D341Med (cell line): ENCODE results near the gene PNLDC1.
A peak's percentile ranks its signal among the peaks of the same experiment; 100 is the strongest.
"Not testable (repeated sequence)": the region's sequence is repeated elsewhere in the genome, so short reads cannot be mapped to it uniquely, and the experiment has no call there.

Experiments
- DNase-seq: peaks from one replicate; pipeline ENCODE4 v3.0.0; 2012; ENCODE audit warnings: low spot score

The PNLDC1 gene

DNA sequence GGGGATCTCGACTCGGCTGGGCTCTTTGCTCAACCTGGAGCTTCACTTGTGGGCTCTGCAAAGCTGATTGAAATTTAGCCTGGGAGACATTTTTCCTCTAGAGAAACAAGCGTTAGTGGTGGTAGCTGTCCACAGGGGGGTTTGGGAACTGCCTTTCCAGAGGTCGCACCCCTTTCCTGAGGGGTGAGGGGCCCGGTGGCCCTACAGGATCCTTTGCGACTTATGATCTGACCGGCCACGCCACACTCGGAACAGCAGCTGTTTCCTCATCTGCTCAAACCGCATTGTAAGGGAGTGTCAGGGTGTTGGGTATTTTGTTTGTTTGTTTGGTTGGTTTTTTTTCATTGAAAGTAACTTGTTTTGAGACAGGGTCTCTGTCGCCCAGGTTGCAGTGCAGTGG, 21.0 kb downstream of the PNLDC1 start:
- DNase-seq = no peak

DNA sequence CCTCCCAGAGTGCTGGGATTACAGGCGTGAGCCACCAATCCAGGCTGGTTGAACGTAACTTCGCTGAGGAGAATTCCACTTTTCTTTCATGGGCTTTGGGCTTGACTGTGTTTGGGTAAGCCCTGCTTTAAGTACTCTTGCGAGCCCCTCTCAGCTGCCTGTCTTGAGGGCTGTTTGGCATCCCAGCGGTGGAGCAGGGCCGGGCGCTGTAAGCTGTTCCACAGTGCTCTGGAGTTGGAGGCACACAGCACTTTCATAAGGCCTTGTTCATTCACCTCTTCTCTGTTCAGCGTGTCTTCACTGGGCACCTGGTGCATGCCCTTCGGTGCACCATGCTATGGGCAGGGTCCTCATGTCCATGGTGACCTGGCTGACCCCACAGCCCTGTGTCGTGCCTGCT, 21.6 kb downstream of the PNLDC1 start:
- no peak for DNase-seq

DNA sequence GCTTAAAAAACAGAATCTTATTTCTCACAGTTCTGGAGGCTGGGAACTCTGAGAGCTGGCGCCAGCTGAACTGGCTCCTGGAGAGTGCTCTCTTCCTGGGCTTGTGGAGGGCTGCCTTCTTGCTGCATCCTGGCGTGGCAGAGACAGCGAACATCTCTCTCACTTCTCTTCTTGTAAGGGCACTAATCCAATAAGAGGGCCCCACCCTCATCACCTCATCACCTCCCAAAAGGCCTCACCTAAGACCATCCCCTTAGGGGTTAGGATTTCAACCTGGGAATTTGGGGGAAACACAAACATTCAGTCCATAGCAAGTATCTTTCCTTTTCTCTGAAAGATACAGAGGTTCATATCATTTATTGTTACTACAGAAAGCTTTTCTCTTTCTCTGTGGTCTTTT, 23.9 kb downstream of the PNLDC1 start:
- DNase-seq = no peak

DNA sequence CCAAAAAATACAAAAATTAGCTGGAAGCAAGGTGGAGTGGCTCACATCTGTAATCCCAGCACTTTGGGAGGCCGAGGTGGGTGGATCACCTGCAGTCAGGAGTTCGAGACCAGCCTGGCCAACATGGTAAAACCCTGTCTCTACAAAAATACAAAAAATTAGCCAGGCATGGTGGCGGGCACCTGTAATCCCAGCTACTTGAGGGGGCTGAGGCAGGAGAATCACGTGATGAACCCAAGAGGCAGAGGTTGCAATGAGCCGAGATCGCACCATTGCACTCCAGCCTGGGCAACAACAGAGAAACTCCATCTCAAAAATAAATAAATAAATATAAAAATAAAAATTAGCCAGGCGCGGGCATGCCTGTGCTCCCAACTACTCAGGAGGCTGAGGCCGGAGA, 24.6 kb downstream of the PNLDC1 start:
- DNase-seq = not testable (repeated sequence)

DNA sequence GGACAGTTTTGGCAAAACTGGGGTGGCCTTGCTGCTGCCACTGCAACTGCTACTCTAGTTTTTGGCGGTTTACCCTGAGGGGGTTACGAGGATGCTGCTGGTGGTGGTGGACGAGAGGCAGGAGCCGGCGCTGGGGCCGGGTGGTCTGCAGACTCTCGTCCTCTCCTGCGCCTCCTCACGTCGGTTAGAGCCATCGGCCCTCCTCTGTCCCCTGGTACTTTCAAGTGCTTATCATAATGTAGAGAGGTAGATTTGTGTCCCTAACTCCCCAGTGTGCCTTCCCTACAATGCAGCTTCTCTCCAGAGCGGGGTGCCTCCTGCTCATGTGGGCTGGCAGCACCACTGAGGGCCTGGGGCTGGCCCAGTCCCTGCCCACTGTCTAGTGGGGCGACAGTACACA, 25.9 kb downstream of the PNLDC1 start:
- no peak for DNase-seq

DNA sequence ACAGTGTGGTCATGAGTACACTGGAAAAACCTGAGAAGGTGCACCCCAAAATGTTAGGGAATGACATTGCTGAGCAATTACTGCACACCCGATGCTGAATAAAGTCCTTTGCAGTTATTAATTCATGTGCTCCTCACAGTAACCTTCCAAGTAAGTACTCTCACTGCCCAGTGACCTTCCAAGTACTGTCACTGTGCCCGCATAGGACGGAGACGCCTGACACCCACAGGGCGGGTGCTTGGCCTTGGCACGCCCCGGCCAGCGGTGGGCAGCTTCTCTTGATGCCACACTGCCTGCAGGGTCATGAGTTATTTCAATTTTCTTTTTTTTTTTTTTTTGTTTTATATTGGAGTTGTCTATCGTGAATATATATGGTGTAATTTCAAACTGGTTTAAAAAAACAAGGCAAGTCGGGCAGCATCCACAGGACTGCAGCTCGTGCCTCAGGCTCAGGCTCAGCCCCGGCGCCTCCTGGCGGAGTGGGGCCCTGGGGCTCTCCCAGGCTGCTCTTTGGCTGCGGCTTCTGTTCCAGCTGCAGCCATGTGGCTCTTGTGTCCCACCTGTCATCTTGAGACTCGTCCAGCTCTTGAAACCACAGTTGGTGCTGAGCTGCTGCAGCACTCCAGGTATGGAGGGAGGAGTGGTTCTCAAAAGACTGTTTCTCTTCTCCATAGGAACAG, 27.0 kb downstream of the PNLDC1 start:
- no peak for DNase-seq

DNA sequence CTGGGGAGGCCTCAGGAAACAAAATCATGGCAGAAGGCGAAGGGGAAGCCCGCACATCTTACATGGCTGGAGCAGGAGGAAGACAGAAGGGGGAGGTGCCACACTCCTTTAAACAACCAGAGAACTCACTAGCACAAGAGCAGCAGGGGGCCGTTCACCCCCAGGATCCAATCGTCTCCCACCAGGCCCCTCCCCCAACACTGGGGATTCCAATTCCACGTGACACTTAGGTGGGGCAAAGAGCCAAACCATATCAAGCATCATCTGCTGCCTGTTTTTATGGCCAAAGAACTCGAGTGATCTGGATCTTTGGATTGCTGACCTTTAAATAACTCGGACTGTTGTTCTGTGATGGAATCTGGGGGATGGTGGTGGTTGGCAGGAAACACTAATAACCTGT, 28.0 kb downstream of the PNLDC1 start:
- DNase-seq = no peak

DNA sequence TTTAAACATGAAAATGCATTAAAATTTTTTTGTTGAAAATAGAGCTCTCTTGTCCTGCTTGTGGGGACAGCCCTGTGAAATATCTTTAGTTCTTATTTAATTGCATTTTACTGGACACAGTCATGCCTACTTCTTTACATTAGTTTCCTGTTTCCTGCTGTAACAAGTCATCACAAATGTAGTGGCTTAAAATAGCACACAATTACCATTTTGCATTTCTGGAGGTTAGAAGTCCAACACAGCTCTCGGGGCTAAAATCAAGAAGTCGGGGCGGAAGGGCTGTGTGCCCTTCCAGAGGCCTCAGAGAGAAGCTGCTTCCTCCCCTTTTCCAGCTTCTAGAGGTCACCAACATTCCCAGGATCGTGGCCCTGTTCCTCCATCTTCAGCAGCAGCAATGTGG, 29.4 kb downstream of the PNLDC1 start:
- no peak for DNase-seq

DNA sequence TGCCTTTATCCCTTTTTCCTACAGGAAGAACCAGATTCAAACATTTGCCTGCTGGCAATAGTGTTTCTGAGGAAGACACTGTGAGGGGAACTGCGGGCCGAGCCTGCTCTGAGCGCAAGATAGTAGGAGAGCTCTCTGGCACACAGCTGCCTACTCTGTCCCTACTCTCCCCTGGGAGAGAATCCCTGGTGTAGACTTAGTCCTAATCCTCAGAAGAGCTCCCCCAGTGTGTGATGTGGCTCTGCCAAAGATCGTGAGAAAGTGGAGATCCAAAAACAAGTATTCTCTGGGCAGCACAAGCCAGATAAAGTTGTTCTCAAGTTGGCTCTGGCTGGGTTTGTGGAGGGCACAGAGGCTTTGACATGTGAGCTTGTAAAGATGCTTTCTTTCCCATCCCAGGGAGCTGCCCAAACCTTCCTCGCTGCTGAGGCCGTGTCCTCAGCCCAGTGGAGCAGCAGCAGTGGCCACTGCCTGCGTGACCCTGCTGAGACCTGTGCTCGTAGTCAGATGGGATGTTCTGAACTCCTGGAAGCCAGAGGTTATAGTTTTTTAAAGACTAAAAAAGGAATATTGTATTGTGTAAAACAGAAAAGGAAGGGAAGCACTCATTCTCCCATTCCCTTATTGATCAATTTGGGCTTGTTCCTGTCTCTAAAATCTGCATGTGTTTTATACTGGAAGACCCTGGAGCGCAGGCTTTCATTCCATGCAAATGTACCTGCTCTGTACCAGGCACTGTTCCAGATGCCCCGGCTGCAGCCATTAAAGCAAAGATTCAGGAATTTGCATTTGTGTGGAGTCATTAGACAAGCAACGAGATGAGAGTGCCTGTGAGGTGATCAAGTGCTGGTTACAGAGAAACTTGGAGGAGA, 30.7 kb downstream of the PNLDC1 start:
- peak; percentile 76 for DNase-seq

DNA sequence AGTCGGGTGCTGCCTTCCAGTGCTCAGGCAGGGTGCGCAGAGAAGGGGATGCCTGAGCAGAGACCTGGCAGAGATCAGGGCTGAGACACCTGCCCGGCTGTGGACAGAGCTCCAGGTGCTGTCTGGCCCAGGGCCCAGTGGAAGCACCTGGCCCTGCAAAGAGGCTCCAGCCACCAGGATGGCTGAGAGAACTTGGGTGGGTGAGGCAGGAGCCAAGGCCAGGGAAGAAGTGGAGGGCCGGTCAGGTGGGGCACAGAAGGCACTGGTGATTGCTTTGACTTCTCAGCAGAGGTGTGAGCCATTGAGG, 31.2 kb downstream of the PNLDC1 start:
- no peak for DNase-seq

DNA sequence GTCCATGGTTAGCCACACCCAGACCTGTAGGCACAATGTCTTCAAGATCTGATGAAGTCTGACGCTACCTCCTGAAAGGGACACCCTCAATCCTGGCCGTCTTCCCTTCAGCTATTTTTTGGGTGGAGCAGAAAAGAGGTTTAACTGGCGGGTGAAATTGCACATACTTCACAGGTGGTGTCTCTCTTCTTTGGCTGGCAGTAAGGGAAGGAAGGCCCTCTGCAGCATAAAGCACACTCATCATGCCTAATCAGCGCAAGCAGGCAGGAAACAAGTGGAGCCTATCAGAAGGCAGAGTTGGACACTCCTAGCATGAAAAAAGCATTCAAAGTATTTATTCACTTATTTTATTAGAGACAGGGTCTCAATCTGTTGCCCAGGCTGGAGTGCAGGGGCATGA, 32.9 kb downstream of the PNLDC1 start:
- DNase-seq = no peak

DNA sequence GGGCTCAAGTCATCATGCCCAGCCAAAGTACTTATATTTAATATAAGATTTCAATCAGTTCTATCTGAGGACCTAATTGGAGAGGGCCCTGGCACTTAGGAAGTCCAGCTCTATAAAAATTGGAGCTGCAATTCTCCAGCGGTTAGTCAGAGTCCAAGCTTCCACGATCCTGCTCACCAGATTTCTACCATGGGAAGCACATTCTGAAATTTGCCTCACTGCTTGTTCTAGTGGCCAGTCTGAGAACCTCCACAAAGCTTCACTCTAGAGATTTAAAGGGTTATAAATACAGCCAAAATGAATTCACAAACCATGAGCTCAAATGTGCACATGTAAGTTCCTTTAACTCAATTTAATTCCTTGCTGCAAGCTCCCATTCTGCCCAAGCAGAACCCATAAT, 33.5 kb downstream of the PNLDC1 start:
- no peak for DNase-seq

DNA sequence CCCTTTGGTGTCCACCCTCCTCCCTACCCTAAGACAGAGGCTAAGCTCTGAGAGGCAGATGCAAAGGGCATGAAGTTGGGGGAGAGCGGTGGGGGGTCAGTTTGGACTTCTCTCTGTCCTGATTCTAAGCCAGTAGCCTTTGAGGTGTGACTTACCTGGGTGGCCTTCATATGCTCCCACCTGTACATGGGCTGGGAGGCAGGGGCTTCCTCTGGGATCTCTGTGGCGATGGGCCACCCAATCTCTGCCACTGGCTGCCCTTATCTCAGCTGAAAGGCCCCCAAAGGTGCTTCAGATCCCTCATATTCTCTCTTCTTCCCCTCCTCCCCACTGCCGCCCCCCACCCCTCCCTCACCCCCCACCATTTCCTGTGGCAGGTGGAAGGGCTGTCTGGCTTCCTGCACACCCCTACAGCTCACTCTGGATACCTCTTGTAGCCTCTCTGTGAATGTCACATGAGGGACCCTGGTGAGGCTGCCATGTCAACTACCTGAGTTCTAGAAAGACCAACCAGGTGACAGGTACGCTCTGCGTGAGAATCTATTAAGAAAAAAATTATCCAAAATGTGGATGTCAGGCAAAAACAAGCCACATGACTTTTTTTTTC, 34.0 kb downstream of the PNLDC1 start:
- no peak for DNase-seq

DNA sequence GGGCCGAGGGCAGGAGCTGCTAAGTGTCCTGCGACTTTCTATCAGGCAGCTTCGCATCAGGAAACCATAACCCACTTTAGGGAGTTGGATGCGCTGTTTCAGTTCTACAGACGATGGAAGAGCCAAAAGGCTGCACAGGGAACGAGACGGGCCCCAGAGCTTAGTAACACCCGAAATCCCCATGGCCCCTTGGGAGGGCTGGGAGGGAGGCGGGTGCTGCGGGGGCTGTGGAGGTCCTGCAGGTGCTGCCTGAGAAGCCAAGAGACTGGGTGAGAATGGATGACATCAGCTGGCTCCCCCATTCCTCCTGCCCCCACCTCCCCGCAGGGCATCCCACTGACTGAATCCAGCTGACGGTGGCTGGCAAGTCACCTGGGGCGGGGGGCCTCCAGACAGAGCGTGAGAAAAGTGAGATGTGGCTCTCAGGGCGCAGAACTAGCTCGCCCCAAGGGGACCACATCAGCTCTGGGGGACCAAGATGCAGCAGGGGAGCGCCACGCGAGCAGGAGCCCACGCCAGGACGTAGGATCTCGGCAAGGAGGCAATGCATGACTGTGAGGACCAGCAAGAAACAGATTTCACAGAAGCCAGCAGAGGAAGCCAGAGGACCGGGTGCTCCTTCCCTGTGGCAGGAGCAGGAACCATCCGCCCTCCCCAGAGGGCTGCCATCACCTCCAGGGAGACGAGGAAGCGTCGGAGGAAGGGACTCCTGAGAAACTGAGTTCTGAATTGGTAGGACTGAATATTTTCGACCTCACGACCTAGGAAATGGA, 36.8 kb downstream of the PNLDC1 start:
- no peak for DNase-seq

DNA sequence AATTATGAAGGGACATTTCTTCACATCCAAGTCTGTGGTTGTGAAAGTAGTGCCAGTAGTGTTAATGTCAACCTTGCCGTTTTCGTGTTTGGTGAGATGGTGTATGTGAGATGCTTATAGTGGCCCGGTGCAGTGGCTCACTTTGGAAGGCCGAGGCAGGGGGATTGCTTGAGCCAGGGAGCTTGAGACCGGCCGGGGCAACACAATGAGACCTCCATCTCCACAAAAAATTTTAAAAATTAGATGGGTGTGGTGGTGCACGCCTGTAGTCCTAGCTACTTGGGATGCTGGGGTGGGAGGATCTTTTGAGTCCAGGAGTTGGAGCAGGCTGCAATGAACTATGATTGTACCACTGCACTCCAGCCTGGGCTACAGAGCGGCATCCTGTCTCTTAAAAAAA, 37.4 kb downstream of the PNLDC1 start:
- no peak for DNase-seq

DNA sequence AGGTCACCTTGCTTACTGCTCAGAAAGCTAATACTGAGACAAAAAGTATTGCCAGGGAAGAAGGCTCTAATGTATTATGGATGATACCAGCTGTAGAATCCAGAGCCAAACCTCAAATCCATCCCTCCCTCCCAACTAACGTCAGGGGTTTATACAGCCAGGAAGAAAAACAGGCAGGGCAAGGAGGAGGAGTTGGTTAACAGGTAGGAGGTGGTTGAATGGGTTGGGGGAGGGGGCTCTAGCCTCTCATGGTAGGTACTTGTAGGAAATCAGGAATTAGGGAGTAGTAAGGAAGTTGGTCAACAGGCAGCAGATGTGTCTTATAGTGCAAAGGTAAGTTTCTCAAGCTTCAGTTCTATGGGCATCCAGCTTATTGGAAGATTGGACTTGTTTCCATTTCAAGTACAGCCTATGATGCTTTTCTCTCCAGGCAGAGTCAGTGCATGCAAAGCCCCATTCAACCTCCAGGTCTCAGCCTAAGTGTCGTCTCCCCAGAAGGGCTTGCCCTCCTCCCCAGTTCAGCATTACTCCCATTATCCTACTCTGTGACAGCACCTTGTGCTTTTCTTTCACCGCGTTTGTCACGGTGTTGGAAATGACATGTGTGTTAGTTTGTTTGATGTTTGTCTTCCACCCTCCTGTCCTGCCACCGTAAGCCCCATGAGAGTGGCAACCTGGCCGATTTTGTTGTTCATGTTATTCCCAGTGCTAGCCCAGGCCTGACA, 38.1 kb downstream of the PNLDC1 start:
- DNase-seq = no peak

DNA sequence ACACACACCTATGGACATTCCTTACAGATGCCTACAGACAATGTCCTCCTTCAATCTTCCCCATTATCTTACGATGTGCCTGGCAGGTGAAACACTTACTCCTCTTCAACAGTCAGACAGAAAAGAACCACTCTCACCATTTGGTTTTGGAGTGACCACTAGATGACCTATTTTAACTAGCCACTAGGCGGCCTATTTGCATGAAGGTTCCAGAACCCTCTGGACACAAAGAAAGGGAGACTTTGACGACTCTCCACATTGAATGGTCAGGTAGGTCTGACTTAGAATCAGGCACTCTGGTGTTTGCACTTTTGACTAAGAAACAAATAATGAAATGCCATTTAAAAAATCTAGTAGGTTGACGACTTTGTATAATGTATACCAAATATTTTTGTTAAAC, 42.0 kb downstream of the PNLDC1 start:
- DNase-seq = no peak

DNA sequence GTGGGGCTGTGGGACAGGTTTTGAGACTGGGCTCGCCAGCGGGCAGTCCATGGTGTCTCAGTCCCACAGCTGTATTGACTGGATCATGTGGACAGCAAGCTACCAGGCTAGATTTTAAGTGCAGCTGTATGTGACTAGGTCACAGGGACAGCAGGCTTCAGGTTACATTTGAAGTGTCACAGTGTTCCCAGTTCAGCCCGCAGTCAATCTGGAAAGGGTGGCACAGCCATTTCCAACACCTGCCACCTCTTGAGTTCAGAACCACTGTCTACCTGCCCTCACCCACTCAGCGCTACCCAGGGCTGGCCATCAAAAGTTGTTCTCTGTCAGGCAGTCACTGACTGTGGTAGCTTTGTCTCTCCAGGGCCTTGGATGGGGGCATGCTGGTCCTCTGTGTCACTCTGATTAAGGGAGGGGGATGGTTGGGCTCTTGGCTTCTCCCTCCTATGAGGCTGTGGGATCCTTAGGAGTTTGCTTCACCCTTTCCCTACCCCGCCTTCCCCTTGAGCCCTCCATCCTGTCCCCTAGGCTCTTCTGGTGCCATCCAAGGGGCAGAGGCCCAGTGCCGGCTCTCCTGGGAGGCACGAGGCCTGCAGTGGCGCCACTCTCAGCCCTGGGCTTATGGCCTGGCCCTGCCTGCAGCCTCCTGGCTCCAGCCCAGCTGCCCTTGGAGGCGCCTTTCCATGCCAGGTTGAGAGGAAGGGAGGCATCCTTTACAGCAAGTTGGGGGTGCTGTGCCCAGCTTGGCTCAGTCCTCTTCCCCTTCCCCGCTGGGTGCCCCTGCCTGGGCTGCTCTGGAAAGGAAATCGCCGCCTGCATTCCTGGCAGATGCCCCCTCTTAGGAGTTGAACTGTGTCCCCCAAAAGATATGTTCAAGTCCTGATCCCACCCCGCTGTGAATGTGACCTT, 44.9 kb downstream of the PNLDC1 start:
- DNase-seq = no peak

DNA sequence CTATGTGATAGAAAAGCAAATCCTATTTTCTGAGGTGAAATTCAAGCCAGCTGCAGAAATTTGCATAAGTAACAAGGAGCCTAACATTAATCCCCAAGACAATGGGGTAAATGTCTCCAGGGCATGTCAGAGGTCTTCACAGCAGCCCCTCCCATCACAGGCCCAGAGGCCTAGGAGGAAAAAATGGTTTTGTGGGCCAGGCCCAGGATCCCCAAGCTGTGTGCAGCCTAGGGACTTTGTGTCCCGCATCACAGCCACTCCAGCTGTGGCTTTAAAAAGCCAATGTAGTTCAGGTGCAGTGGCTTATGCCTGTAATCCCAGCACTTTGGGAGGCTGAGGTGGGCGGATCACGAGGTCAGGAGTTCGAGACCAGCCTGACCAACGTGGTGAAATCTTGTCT, 48.5 kb downstream of the PNLDC1 start:
- DNase-seq = not testable (repeated sequence)

DNA sequence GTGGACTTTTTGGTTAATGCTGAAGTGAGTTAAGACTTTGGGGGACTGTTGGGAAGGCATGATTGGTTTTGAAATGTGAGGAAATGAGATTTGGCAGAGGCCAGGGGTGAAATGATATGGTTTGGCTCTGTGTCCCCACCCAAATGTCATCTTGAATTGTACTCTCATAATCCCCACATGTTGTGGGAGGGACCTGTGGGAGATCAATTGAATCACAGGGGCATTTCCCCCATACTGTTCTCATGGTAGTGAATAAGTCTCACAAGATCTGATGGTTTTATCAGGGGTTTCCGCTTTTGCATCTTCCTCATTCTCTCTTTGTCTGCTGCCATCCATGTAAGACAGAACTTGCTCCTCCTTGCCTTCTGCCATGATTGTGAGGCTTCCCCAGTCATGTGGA, 49.8 kb downstream of the PNLDC1 start:
- not testable (repeated sequence) for DNase-seq

DNA sequence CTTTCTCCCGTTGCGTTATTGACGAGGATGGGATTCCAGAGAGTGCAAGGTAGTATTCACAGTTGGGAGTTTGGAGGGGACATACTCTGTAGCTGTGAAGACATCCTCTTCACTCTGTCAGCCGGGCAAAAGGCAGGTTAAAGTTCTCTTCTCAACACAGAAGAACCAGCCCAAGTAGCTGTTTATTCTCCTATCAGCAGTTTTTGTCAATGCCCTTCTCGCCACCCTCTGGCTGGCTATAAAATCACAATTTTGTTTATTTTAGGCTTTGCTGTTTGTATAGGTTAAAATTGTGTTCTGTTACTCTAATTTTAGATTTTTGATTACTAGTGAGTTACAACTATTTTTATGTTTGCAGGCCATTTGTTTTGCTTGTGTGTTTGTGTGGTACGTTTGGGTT, 52.8 kb downstream of the PNLDC1 start:
- peak; percentile 61 for DNase-seq
